Stimulated activated CD4-positive, alpha-beta T cell treated with anti-CD3 and anti-CD28 coated beads, Interleukin-15, amount 100 ng/mL, for 48 hours (primary cell): Measurements from ENCODE around the gene CSPG5.

Experiments used
- DNase-seq, 2 donors: peaks; one replicate each; pipeline ENCODE4 v3.0.0-alpha.2; 2020; ENCODE audit warnings: low read depth in 2 of 2

Gene CSPG5, protein sequence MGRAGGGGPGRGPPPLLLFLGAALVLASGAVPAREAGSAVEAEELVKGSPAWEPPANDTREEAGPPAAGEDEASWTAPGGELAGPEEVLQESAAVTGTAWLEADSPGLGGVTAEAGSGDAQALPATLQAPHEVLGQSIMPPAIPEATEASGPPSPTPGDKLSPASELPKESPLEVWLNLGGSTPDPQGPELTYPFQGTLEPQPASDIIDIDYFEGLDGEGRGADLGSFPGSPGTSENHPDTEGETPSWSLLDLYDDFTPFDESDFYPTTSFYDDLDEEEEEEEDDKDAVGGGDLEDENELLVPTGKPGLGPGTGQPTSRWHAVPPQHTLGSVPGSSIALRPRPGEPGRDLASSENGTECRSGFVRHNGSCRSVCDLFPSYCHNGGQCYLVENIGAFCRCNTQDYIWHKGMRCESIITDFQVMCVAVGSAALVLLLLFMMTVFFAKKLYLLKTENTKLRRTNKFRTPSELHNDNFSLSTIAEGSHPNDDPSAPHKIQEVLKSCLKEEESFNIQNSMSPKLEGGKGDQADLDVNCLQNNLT

DNA sequence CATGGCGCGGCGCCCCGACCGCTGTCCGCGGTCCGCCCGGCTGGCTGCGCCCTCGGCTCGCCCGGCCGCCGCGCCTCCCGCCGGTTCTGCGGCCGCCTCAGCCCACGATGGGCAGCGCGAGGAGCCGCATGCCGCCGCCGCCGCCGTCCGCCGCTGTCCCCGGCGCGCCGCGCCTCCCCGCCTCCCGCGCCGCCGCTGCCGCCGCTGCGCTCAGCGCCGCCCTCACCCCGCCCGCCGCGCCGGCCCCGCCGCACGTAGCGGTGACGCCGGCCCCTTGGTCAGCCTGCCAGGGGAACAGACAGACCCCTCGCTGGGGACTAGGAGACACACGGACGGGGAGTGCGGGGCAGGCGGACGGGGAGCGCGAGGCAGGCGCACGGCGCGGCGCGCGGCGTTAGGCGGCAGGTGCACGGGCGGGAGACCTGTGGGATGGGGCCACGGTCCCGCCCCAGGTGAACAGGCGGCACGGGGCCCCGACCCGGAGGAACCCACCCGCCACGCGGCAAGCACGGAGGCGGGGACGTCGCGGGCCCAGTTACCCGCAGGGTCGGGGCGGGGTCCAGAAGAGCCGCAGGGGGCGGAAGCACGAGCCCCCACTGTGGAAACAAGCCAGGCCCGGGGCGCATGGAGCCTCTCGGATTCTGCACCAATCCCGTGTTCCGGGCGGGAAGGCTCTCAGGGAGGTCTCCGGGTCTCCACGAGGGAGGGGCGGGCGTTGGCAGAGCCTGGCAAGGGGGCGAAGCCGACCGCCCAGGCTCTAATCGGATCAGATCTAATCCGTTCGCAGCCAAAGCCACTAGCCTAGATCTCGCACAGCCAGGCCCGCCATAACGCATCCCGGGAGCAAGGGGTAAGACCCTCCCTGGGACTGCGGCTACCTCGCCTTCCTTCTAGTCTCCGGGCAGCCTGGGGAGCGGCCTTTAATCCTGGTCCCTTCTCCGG is at the start of gene CSPG5:
Gene CSPG5, minus strand, starts transcription at position 175 of the 942 bp plus-strand sequence. Its CDS starts 172 bp downstream, at position 3.
- DNase-seq = no peak

DNA sequence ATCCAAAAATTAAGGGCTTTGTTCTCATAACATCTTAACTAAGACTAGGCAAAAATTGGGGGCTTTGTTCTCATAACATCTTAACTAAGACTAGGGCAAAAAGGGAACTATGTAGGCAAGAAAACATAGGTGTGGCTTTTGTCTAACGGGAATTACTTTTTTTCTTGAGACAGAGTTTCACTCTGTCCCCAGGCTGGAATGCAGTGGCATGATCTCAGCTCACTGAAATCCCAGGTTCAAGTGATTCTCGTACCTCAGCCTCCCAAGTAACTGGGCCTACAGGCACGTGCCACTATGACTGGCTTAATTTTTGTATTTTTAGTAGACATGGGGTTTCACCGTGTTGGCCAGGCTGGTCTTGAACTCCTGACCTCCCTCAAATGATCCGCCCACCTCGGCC is 49.8 kb upstream of the CSPG5 start:
- no peak for DNase-seq

DNA sequence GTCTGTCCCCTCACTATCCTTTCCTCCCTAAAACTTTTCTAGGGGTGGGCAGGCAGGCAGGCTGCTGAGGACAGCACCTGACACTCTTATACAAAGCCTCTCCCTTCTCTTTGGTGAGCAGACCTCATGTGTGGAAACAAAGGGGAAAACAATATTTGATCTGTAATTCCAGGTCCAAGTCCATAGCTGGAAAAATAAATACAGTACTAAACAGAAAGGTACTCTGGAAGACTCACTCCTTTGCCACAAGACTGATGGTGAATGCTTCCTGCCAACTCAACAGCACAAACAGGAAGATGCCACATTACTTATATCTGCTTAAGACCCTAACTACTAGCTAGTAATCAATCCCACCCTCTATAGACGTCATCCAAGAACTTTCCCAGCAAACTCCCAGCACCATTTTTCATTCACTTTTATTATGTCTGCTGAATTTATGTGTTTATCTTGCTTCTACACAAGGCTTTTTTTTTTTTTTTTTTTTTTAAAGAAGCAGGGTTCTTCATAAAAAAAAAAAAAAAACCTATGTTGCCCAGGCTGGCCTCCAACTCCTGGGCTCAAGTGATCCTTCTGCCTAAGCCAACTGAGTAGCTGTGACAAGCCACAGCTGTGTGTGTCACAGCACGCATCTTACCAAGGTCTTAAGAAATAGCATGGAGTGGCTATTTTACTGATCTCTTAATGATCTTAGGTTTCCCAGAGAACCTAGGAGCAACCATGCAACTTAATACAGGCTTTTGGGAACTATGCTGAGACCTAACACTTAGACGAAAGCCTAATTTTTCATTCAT is 44.2 kb upstream of the CSPG5 start:
- DNase-seq = no peak

DNA sequence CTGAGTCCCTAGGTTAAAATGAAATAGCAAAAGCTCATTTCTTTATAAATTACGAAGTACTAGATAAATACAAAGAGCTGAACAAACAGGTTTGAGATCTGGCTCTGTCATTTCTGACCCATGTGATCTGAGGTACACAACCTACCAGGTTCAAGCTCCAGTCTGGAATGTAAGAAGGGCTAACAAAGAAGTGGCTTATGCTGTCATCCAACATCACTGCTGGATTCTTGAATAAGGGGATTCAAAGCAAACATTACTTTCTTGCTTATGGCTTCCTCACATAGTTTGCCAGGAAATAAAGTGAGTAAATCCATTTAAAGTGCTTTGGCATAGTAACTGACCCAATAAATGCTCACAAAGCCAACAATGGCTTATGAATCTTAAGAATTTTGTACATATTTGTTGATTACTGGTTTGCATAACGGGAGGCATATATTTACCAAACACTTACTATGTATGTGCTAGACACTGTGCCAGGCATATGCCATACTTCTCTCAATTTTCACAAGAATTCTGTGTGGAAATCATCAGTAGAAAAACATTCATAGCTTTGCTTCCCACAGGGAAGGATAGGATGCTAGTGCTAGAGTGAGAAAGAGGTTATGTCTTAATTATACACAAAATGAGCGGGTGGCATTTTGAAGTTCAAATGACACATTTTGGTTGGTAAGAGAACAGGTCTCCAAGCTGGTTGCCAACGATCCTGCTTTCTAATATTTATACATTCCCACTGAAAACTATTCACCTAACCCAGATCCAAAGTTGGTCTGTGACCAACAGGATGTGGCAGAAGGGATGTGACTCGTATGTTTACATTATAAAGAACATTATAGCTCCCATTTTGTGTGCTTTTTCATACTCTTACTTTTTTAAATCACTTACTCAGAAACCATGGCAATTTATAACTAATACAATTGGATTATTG is 38.7 kb upstream of the CSPG5 start:
- DNase-seq = no peak

DNA sequence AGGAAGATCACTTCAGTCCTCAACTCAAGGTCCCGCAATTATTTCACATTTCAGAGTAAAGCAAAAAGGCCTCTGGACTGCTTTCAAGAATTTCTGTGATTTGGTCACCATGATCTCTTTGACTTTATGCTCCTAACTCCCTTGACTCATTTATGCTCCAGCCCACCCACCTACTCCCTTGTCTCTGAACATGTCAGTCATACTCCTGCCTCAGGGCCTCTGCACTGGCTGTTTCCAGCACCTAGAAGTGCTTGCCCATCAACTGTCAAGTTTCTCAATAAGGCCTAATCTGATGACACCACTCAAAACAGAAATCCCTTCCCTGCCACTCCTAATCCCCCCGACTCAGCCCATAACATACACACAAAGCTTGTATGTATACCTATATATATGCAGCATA is 36.1 kb upstream of the CSPG5 start:
- no peak for DNase-seq

DNA sequence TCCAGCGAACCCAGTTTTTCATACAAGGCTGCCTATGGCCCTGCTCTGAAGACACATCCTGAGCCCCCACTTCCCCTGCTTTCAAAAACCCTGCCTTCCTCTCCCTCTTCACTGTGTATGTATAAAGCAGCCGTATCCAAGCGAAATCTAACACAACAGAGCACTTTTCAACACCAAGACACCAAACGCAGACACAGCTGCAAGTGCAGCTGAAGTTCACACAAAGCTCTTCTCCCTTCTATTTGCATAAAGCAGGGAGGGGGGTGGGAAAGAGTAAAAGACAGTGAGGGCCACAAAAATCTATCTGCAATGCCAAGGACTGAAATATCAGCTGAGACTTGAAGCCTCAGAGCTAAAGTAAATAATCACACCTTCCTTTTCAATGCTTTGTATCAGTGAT is 35.1 kb upstream of the CSPG5 start:
- DNase-seq = no peak

DNA sequence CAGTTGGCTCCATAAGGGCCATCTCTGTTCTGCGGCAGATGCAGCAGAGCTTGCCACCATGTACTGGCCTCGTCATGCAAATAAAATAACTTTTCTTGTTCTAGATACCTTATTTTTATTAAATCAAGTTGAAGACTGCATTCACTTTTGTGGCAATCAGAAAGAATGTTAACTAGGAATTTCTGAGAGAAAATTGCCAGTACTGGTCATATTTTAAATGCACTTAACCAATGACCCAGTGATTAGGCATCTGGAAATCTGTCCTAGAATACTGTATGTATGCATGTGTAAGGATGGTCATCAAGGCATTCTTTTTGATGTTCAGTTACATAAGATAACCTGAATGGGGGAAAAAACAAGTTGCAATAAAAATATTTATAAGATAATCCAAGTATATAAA is 34.2 kb upstream of the CSPG5 start:
- DNase-seq = no peak

DNA sequence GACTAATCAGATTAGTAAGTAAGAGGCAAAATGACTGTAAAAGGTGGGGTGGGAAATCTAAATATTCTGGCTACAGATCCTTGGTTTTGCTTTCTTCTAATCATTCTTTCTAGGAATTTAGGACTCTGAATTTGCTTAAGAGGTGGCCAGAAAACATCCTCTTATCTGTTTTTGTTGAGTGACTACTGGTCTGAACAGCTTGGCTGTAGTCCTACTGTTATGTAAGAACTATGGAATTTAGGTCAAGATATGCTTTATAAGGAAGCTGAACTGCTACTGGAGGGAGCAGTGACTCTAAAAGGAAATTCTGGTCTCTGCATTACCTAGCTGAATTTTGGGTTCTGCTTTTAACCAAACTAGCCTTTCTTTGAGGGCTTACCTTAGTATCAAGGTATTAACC is 33.5 kb upstream of the CSPG5 start:
- DNase-seq = no peak

DNA sequence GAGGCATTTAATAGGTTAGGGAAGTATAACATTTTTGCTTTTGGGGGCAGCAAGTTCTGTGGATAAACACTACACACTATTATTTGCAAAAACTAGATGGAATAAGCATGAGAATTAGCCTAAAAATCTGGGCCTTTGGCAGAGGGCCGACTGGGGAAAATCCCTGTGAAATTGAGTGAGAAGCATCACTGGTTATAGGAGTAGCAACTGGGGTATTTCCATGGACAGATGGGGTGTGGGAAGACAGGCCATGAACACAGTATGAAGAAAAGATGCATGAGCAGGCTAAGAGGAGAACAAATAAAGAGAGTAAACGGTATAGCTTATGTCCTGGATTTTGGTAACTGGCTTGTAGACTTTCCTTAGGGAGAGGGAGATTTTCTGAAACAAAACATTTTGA is 32.9 kb upstream of the CSPG5 start:
- DNase-seq = no peak

DNA sequence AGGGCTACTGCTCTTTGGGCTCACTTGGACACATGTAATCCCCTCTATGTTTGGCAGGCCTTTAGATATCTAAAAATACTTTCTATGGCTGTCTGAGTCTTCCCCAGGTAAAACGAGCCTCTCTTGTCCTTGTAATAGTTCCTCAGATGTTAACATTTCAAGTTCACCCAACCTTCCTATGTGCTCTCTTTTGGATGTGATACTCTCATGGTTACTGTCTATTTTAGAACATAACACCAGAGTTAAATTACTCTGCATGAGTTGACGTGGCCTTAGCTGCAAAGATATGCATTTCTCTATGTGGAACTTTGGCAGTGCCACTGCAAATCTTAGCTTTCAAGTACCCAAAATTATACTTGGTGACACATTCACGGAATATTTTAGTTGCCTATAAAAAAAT is 31.9 kb upstream of the CSPG5 start:
- no peak for DNase-seq

DNA sequence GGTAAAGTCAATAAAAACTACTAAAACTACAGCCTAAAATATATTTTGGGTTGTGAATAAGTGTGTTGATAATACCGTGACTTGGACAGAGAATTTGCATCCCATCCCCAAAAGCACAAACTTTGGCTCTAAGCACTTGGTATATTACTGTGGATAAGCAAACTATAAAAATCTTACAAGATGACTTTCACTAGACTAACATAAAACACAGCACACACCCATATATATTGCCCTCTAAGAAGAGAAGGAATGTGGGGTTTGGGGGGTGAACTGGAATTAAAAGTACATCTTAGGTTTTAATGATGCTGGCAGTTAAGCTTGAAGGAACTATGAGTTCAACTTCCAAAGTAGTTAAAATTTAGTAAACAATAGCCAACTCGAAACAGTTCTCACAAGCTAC is 28.7 kb upstream of the CSPG5 start:
- no peak for DNase-seq

DNA sequence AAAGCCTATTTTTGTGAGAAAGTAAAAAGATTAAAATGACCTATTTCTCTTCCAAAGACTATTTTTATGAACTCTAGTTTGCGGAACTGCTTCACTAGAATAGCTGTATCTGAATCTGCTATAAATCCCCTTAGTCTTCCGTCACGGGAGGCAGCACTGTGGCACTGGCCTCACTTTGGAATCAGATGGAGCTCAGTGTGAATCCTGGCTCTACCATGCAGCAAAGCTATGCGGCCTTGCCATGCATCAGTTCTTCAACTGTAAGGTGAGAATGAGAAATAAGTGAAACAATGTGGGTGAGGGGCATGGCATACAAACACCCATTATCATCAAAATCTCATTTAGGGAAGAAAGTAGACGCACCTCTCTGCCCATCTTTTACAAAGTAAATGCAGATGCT is 27.5 kb upstream of the CSPG5 start:
- DNase-seq = no peak

DNA sequence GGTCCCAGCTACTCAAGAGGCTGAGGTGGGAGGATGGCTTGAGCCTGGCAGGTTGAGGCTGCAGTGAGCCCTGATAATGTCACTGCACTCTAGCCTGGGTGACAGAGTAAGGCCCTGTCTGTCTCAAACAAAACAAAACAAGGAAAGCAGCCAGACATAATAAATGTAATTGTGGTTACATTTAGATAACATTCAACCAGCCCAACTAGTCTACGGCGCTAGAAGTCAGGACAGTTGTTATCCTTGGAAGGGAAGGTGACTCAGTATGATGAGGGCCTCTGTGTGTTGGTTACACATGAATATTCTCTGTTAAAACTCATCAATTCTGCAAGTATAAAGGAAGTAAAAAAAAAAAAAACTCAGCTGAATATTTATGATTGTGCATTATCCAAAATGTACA is 27.0 kb upstream of the CSPG5 start:
- no peak for DNase-seq

DNA sequence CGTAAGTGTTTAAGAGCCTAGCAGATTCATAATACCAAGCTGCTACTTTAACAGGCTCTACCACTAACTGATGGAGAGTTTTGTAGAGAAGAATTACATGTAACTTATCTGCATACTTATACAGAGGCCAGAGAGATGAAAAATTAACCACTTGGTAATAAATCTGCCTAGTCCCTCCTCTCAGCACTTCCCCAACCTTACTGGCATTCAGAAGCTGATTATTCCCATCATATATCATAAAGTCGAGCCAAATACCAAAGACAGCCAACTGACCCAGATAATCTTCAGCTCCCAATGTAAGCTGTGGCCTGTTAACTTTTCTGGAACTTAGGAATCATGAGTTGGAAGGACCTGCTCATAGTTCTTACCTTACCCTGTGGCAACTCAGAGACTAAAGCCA is 25.5 kb upstream of the CSPG5 start:
- DNase-seq = no peak

DNA sequence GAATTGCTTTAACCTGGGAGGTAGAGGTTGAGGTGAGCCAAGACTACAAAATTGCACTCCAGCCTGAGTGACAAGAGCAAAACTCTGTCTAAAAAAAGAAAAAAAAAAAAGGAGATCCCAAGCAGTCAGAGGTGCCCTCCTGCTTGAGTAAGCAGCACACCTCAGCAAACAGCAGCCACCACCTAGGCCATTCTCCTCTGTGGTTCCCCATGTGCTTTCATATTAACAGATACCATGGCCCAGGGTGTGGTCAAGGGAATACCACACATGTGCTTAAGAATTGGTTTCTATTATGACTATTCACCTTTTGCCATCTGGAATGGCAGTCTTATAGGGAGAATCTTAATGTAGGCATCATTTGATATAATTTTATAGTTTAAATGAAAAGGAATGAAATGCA is 24.7 kb upstream of the CSPG5 start:
- no peak for DNase-seq

DNA sequence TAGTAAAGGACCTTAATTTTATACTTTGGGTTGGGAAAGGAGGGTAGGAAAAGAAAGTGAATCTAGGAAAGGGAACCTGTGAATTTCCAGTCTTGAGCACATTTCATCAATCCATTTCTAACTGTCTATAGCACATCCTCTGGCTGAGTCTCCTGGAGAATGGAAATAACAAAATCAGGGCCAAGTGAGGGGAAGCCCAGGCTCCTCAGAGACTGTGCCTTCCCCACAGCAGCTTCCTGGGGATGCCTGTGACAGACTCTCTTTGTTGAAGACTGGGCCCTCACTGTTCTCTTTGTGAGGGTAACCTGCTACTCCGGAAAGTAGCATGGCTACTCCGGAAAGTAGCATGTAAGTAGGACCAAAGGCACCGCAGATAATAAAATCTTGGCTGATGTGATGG is 22.6 kb upstream of the CSPG5 start:
- no peak for DNase-seq

DNA sequence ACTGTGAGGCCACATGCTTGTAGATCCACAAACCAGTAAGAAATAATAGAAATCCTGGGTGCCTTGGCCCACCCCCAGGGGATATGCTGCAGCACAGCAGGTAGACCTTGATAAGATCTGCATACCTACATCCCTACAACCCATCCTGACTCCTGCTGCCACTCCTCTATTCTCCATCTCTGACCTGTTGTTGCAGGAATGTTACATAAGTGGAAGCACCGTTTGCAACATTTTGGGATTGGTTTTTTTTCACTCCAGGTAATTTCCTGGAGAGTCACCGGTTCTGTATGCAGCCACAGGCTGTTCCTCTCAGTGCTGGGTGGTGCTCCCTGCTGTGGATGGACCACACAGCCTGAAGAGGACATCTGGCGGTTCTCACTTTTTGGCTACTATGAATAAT is 16.1 kb upstream of the CSPG5 start:
- no peak for DNase-seq

DNA sequence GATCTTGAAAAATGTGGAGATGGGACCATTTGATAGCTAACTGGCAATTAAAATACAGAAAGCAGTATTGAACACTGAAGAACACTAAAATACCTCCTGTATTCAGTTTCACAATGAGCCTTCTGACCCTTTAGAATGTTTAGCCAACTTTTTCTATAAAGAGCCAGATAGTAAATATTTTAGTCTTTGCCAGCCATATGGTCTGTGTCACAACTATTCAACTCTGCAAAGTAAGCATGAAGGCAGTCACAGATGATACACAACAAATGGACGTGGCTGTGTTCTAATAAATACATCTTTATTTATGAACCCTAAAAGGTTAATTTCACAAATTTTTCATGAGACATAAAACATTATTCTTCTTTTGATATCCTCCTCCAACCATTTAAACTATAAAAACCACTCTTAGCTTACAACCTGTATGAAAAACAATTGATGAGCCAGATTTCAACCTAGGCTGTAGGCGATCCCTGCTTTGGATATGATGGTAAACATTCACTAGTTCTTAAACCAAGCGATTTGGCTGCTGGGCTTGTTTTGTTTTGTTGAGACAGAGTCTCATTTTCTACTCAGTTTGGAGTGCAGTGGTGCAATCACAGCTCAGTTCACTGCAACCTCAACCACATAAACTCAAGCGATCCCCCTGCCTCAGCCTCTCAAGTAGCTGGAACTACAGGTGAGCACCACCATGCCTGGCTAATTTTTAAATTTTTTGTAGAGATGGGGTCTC is 13.6 kb upstream of the CSPG5 start:
- no peak for DNase-seq

DNA sequence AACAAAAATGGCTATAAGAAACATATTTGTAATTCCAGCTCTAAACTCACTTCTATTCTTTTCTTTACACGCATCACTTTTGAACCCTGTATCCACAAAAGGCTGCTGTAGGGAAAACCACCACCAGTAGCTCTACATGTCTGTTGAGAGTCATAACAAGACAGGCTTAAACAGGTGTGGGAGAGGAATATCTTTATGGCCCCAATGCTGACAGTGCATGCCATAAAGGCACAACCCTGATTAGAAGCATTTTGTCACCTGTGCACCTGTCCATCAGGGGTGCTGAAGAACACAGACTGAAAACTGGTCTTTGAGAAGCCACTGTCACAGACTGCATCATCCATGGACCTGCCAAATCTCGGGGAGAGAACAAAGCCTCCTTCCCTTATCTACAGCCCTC is 11.6 kb upstream of the CSPG5 start:
- DNase-seq = no peak

DNA sequence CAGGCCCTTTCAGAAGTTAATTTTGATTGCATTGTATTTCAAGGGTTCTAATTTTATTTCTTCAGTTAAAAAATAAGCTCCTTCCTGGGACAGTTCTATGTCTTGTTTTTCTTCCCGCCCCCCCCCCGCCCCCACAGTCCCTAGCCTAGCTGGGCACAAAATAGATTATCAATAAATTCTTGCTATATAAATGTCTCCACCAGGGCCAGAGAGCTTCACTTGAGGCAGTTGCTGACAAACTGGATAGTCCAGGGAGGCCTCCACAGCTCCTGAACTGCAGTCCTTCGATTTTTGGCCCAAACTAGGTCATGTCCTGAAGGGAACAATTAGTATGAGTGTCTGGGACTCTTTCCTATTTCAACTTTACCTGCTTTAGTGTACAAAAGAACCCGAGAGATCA is 9.9 kb upstream of the CSPG5 start:
- no peak for DNase-seq
